NOMO-1 treated with dmso at 0.1 percent for 144 hours (cell line): ENCODE data around the gene GRK7.
"Not testable (repeated sequence)": the region's sequence is repeated elsewhere in the genome, so short reads cannot be mapped to it uniquely, and the experiment has no call there.

Experiments used
- DNase-seq: peaks from one replicate; lab custom pipeline; 2025; ENCODE audit not compliant: unreplicated experiment; lab: John Stamatoyannopoulos, UW

GRK7 gene

GRCh38 chr3:141793476-141794260, 30.5 kb downstream of the GRK7 start:
- DNase-seq: no peak

- no peak for DNase-seq
Observed at GRCh38 chr3:141795276-141795675, 32.1 kb downstream of the GRK7 start.

GRCh38 chr3:141795741-141796080, 32.5 kb downstream of the GRK7 start:
- DNase-seq: no peak

GRCh38 chr3:141796081-141796888, 33.1 kb downstream of the GRK7 start:
- DNase-seq: peak; percentile 92

GRCh38 chr3:141796889-141797781, 33.9 kb downstream of the GRK7 start:
- DNase-seq: no peak

- no peak for DNase-seq
Observed at GRCh38 chr3:141797819-141798447, 34.7 kb downstream of the GRK7 start.

- no peak for DNase-seq
Observed at GRCh38 chr3:141798448-141798845, 35.2 kb downstream of the GRK7 start.

GRCh38 chr3:141802316-141803077, 39.3 kb downstream of the GRK7 start:
- no peak for DNase-seq

GRCh38 chr3:141803538-141803937, 40.3 kb downstream of the GRK7 start:
- DNase-seq: not testable (repeated sequence)

- DNase-seq: no peak
Observed at GRCh38 chr3:141804447-141804777, 41.2 kb downstream of the GRK7 start.

GRCh38 chr3:141804778-141805639, 41.8 kb downstream of the GRK7 start:
- no peak for DNase-seq

- DNase-seq: no peak
Observed at GRCh38 chr3:141807277-141808033, 44.2 kb downstream of the GRK7 start.

- peak; percentile 92 for DNase-seq
Observed at GRCh38 chr3:141808586-141808985, 45.4 kb downstream of the GRK7 start.

GRCh38 chr3:141810161-141810560, 47.0 kb downstream of the GRK7 start:
- no peak for DNase-seq

GRCh38 chr3:141811348-141811747, 48.1 kb downstream of the GRK7 start:
- DNase-seq: no peak

- DNase-seq: no peak
Observed at GRCh38 chr3:141812084-141812483, 48.9 kb downstream of the GRK7 start.

- no peak for DNase-seq
Observed at GRCh38 chr3:141812586-141812985, 49.4 kb downstream of the GRK7 start.
